Lower leg skin (tissue), 4 donors: ENCODE results near the gene RNMT. TPM values are rescaled to one million over a fixed set of nuclear protein-coding genes. Genes with fewer than 3 reads are reported as not detected.

ENCODE experiments used
- DNase-seq, 2 donors: peaks; one replicate each; pipeline ENCODE4 v3.0.0-alpha.2; 2019; ENCODE audit warnings: low spot score in 2 of 2
- H3K4me3 ChIP-seq: fragments of 200-600 bp; sonication (generic); 2 replicates; pipeline ENCODE4 v1.5.1; 2017; ENCODE audit warnings: mild to moderate bottlenecking, low read depth; ENCODE audit not compliant: poor library complexity, severe bottlenecking
- CTCF ChIP-seq, 3 donors: fragments of 450-650 bp; IDR thresholded peaks; one replicate each; pipeline ENCODE4 v1.5.1; 2016; ENCODE audit warnings: antibody characterized with exemption in 3 of 3, mild to moderate bottlenecking in 3 of 3, moderate library complexity in 2 of 3
- POLR2A ChIP-seq, 2 donors: fragments of 450-650 bp; IDR thresholded peaks; one replicate each; pipeline ENCODE4 v1.6.1; 2016 to 2017; ENCODE audit warnings: antibody characterized with exemption in 2 of 2, mild to moderate bottlenecking in 1 of 2, moderate library complexity in 1 of 2
- WGBS, 2 donors: methylation state at CpG; one replicate each; pipeline ENCODE4 v1.1.5; 2018; 5-methylcytosine and 5-hydroxymethylcytosine counted together
- intact Hi-C: fragments of 100-400 bp; cut with DNase I; formaldehyde crosslinking; loops from one replicate; pipeline ENCODE4 v1.15.0; 2023; ENCODE audit warnings: low total_unique reads
- total RNA-seq, 4 donors: library from RNA; depleted of rRNA; stranded (reverse); fragments of >200 nt; gene quantifications; one replicate each; pipeline ENCODE4 v1.1.0, GENCODE V29; 2016

The RNMT gene
- total RNA-seq, 4 donors from 2014 or later = 19.3 to 24.2 (median 21.6) TPM

DNA sequence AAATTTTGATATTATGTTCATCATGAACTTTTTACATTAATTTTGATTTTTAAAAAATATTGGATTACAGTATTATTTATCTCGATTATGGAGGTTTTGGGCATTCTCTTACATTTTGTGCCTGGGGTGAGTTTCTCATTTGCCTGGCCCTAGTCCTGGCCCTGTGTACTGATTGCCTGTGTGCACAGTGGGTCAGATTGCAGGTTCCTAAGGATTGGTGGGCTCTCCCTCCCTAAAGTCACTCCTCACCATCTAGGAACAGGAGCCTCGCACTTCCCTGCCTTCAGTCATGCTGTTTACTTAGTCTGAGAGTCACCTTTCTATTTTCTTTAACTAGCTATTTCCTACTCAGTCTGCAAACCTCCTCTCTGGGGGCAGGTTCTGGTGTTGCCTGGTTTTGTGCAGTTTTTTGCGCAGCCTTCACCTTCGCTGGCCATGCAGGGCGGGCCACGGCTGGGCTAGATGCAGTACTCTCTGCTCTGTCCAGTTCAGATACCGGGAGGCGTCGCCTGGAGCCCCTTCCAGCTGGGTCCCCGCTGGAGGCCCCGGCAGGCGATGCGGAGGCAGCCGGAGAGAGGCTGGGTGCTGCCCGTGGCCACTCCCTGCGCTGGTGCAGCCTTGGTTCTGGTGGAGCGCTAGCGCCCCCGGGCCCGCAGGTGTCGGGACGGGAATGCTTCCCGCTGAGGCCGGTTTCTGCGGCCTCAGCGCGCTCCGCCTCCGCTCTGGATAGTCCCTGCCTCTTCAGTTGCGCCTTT lies 74.2 kb downstream of the RNMT start:
- no peak overlapping the region for H3K4me3 ChIP-seq
- intact Hi-C loops = no loop called here
- 13 to 14% methylated on average over 20 to 30 of the region's 30 CpGs for WGBS, 2 donors
- TF ChIP-seq CTCF (IDR thresholded peaks at IDR 0.05) (no peak), POLR2A (IDR thresholded peaks at IDR 0.05) (no peak)
- DNase-seq = peak in 1 of 2 donors; percentile 88

DNA sequence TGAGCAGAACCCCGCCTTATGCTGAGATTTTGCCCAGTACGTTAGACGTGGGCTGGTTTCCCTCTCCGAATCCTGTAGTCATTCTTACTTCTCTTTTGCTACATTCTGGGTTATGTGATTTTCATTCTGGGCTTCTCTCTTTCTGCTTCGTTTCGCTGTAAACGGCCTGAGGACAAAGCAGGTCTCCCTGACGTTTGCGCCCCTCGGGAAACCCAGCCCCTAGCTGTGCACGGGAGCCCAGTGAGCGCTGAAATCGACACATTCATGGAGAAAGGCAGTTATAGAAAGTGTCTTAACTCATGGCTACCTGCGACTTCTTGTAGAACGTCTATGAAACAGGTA lies 74.8 kb downstream of the RNMT start:
- no peak for DNase-seq
- TF ChIP-seq CTCF (IDR thresholded peaks at IDR 0.05) = no peak
- no peak for TF ChIP-seq POLR2A (IDR thresholded peaks at IDR 0.05)
- WGBS, 2 donors = 6 to 8% methylated on average over 15 of the region's 15 CpGs
- intact Hi-C loops = no loop called here
- H3K4me3 ChIP-seq = no peak overlapping the region

DNA sequence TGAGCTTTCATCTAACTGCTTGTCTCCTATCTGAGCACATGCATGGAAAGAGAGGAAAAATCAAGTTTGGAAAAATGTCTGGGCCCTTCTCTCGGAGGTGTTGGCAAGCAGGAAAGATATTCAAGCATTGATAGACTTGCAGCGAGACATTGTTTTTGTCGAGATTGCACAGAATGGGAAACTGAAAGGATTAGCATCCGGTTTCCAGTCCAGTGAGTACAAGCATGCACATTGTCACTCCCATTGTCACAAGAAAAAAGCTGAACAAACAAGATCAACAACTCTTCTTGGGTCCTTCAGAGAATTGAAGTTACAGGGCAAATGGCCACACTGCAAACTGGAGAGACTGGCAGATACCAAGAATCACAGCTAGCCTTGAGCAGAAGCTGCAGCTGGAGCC lies 77.8 kb downstream of the RNMT start:
- TF ChIP-seq POLR2A (IDR thresholded peaks at IDR 0.05) (no peak), CTCF (IDR thresholded peaks at IDR 0.05) (no peak)
- H3K4me3 ChIP-seq = no peak overlapping the region
- peak in 1 of 2 donors; percentile 34 for DNase-seq
- intact Hi-C loops = no loop called here
- WGBS, 2 donors = 68 to 73% methylated on average over 4 of the region's 4 CpGs

GRCh38 chr18:13808294-13809042 lies 82.0 kb downstream of the RNMT start:
- no peak for TF ChIP-seq POLR2A (IDR thresholded peaks at IDR 0.05)
- TF ChIP-seq CTCF (IDR thresholded peaks at IDR 0.05) = no peak
- 53 to 59% methylated on average over 8 of the region's 8 CpGs for WGBS, 2 donors
- intact Hi-C loops = no loop called here
- no peak overlapping the region for H3K4me3 ChIP-seq
- DNase-seq = no peak

GRCh38 chr18:13809043-13809430 lies 82.6 kb downstream of the RNMT start:
- DNase-seq = peak; percentile 31 to 54
- no peak for TF ChIP-seq POLR2A (IDR thresholded peaks at IDR 0.05)
- no peak for TF ChIP-seq CTCF (IDR thresholded peaks at IDR 0.05)
- 7 to 48% methylated on average over 2 of the region's 2 CpGs for WGBS, 2 donors
- intact Hi-C loops = no loop called here
- H3K4me3 ChIP-seq = no peak overlapping the region
